SW480 (cell line): ENCODE results near the gene GALNTL6.

Experiments used
- DNase-seq: peaks from one replicate; pipeline ENCODE4 v3.0.0-alpha.2; 2016; ENCODE audit warnings: low spot score

GALNTL6 gene

DNA sequence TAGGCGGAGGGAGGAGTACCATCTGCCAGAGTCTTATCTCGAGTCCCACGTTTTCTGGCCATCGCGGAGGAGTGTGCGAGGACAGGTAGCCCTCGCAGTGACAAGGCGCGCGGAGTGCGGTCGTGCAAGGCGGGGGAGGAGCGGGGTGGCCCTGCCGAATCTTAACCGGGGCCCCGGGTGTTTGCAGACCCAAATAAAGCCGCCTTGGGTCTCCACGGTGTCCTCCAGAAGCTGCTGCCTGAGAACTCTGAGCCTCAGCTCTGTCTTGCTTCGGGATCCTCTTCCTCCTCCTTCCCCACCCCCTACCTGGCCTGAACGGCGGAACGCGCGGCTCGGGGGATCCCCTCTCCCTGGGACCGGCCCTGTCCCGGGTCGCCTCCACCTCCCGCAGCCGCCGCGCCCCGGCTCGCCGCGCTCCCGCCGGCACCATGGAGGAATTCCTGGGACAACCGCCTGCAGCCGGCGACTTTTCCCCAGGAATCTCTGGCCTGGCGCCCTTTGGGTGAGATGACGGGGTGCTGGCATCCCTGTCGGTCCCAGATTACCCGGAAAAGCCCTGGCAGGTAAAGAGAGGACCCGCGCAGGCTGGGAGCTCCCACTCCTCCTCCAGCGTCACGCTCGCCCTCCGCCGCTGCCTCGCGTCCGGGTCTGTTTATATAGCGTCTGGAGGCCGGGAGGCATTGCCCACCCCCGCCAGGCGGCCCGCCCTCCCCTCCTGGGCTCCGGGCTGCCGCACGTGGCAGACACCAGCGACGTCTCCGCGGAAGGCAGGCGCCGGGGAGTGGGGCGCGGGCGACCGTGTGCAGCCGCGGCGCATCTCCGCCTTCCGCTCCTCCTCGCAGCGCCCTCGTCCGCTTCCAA, at the start of gene GALNTL6:
Gene GALNTL6 (plus strand): TSS at position 740 of the 861 bp plus-strand sequence.
- DNase-seq = no peak

DNA sequence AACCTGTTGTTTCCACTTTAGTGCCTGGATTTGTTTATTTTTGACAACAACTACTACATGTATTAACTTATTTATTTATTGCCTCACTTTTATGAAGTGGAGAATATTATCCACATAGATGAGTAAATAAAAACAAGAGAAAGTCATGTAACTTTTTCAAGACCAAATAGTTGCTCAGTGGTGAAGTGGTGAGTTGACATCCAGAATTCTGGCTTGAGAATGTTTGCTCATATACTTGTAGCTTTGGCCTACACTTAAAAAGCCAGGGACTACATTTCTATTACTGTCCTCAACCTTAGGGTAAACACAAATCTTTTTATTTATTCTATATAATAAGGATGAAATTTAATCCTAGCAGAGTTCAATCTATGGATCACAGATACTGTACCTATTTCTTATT, 47.7 kb upstream of the GALNTL6 start:
- DNase-seq = no peak

DNA sequence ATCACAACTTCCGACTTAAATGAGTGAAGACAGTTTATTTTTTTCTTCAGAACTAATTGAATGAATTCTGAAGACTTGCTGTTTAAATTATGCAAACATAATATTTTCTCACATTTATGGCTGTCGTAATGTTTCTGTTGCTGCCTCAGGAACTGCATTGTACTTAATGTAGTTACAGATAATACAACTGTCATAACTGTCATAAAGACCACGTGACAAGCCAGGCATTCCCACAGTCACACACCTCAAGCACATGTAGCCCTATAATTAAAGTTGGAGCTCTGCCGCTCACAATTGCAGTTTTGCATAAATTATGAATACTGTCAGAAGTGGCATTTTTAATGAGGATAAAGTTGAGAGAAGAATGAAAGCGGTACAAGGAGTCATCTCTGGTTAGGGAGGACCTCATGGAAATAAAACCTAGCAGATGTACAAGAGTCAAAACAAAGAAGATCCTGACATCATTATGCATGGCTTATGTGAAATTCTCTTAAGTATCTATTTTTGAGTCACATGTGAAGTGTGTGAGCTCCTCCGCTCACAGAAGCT, 38.5 kb upstream of the GALNTL6 start:
- DNase-seq = no peak

DNA sequence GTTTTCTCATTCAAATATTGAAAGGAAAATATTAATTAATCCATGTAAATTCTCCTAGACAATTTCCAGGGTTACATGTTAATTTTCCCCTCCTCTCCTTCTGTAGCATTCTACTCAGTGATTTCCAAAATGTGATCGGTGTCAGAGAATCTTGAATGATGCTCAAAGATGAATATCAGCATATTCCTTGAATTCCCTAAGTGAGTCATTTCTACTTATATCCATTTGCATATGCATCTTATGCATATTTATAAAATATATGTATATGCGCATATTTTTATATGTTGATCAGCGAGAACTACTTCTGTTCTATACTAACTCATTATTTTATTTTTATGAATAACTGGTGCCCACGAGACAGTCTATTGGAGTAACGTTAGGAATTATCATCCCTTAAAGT, 33.9 kb upstream of the GALNTL6 start:
- DNase-seq = no peak

DNA sequence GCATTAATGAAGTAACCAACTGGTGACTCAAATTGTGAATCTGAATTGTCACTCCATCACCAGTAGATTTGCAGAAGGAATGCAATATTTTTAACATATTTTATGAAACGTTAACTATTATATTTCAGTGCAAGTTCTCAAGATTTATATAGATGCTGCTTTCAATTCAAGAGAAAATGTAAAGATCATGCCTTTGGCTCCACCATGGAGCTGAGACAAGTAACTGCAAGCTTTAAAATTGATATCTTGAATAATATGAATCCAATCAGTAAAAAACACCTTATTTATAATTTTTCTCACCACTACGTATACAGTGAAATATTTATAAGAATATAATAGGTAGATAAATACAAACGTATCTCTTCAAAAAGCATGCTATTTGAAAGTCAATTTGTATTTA, 27.8 kb upstream of the GALNTL6 start:
- DNase-seq = no peak

DNA sequence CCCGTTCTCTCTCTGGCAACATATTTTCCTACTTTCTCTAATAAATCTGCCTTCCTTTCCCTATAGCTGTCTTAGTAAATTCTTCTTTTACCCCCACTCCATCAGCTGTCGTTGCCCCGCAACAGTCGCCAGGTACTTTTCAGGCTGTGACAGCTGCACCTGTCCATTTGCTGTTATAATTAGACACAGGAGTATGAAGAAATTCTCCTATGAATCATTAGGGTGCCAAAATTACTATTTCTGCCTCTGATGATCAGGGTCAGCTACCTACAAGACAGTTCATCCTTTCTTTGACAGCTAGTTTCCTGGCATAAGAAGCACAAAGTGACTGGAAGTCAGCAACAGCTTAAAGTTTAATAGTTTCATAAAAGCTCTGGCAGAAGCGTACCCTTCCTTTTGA, 19.5 kb upstream of the GALNTL6 start:
- DNase-seq = no peak

DNA sequence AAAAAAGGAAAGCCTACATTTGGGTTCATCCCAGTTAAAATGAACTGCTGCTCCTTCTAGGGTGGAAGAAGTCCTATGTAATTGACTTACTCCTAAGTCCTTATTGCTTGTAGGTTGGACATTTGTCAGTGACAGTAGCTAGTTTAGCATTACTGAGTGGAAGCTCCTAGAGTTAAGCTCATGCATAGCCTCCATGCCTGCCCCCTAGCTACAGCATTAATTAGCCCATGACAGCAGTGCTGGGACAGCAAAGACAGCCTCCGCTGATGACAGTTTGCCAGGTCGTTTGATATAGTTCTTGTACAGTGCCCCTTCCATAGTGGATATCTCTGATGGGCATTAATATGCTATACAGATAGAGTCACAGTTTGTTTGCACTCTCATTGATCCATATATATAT, 18.7 kb upstream of the GALNTL6 start:
- DNase-seq = no peak

DNA sequence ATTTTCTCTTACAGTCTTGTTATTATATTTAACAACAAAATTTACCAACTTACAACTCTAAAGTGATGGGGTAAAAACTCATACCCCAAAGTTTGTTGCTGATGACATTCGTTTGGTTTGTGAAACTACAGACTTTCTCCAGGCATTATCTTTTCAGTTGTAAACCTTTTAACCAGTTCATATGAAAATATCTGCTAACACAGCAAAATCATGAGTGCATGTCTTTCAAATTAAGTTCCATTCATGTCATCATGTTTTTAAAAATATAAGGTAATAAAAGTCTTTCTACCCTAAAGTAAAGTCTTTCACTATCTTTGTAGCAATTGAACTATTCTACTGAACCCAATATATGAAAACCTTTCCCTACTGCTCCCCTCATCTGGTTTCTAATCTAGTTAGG, 3.4 kb upstream of the GALNTL6 start:
- no peak for DNase-seq

DNA sequence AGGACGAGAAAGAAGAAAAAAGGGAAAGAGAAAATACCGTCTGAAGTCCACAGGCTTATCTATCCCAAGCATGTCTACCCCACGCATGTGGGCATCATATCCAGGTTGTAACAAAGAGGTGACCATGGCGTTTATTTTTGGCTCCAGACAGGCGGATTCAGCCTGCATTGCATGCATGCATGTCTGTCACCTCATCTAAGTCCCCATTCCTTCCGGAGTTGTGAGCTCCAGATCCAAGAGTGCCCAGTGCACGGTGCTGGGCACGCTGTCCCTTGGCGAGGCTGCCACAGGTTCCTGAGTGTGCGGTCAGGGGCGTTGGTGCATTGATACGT, 905 bp upstream of the GALNTL6 start:
- DNase-seq = no peak

DNA sequence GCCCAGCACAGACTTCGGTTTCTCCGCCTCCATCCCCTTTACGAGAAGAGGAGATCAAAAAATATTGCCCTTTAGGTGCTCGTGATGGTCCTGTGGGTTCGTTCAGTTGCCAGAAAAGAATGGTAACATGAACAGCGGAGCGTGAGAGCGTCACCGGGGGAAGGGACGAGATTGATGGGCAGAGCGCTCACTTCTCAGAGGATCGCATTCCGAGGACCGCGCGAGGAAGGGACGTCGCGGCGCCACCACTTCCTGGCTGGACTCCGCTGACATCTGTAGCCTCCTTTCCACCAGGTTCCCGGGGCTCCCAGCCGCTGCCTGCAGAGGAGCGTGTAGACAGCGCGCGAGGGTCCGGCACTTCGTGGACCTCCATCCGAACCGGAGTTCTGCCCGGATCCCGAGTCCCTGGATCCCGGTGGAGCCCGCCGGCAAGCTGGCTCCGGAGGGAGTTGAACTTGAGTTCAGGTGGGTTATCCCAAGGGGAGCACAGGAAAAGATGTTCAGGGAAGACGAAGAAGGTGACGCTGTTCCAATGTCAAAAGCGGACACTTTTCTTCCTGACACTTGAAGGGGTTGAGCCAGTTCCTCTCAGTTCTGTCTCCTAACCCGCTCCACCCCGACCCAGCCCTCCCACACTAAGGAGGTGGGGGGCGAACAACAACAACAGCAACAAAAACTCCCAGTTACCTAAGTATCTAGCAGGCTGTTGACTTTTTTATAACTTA, 484 bp downstream of the GALNTL6 start:
- DNase-seq = no peak

DNA sequence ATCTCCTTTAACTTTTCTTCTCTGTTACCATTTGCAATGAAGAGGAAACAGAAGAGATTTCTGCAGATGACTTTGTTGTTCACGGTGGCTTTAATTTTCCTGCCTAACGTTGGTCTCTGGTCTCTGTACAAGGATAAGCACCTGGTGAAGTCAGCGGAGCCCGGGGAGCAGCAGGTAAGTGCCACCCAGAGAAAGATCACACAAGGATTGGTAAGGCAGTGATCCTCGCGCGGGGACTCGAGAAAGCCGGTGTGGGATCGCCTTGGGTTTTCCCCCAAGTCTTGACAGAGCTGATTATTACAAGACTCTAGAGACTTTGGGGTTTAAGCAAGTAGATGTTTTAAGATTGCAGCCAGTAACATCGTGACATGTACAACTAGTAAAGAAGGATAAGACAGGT, 1.3 kb downstream of the GALNTL6 start:
- no peak for DNase-seq

DNA sequence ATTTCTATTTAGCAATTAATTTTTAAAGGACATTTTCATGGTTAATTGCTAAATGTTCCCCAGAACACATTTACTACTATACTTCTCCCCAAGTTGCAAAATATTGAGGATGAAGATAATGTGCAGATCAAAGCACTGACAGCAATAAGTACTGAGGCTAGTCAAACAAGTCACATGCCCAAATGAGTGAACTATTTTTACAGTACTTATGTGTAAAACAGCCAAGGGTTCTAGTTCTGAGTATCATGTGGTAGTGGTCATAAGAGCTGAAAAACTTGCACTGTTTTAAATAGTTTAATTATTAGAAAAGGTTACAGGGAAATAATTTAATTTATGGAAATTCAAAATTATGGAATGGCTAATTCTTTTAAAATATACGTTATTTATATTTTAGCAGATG, 3.8 kb downstream of the GALNTL6 start:
- DNase-seq = no peak

DNA sequence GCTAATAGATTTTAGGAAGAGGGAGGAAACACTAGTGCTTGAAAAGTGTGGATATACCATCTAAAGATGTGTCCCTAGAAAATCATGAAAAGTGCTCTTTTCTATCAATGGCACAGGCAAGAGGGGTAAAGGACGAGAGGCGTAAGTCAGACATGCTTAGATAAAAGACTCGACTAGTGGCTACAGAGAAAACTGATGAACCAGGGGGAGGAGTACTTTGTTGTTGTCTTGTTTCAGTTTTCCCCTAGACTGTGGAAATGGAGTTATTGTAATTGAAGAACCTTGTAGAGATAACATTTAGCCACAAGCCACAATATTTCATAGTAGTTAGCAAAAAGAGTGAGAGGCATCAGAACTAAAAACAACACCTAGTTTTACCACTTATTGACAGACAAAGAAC, 21.4 kb downstream of the GALNTL6 start:
- DNase-seq = no peak

DNA sequence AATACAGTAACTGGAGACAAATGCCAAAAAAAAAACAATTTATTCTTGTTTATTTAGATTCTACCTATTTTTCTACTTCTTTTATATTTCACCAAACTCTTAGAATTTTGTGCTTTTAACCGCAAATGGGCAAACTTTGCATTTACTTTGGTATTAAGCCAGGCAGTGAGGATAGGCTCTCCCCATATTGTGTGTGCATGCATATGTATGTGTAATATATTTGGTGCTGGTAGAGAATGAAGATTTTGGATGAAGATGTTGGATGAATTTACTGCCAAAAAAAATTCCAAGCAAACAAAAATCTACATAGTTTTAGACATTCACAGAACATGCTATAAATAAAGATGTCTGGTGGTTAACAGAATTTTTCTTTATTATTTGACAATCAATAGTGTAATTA, 30.3 kb downstream of the GALNTL6 start:
- DNase-seq = no peak

DNA sequence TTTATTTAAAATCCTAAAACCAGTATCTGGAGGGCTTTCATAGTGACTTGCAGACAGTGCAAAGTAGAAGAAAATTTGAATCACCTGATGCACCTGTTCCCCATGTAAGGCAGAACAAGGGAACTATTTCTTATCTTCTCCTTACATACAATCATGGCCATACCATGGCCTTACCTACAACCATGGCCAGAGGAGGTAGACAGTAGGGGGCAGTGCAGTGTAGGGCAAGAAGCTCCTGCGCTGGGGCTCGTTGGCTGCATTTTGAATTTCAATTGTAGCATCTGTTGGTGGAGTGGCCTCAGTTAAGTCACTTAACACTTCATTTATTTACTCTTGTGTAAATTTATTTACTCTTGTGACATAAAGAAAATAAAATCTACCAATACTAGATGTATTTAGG, 33.0 kb downstream of the GALNTL6 start:
- DNase-seq = no peak

DNA sequence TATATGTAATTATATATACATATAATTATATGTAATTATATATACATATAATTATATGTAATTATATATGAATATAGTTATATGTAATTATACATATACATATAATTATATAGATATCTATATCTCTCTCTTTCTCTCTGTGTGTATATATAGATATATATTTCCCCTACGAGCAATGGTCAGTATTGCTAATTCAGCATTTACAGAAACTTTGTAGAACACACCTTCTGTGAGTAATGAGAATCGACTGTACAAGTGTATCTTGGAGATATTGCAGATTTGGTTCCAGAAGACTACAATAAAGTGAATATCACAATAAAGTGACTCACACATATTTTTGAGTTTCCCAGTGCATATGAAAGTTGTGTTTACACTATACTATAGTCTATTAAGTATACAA, 33.7 kb downstream of the GALNTL6 start:
- no peak for DNase-seq

DNA sequence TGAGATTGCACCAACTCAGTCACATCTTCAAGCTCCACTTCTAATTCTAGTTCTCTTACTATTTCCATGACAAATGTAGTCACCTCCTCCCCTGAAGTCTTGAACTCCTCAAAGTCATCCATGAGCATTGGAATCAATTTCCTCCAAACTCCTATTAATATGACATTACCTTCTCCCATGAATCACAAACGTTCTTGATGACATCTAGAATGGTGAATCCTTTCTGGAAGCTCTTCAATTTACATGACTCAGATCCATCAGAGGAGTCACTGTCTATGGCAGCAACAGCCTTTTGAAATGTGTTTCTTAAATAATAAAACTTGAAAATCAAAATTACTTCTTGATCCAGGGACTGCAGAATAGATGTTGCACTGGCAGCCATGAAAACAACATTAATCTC, 34.5 kb downstream of the GALNTL6 start:
- DNase-seq = no peak

DNA sequence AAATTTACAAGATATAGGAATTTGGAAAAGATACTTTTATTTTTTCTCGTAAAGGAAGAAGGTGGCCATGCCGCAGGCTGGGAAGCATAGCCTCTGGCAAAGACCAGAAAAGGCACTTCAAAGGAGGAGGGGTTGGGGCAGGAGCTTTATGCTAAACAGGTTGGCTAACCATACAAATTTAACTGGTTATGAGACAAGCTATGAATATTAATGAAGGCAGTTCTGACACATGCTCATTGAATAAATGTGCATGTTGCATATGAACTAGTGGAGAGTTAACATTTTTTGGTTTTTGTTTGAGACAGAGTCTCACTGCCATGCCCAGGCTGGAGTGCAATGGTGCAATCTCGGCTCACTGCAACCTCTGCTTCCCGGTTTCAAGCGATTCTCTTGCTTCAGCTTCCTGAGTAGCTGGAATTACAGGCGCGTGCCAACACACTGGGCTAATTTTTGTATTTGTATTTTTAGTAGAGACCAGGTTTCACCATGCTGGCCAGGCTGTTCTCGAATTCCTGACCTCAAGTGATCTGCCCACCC, 36.5 kb downstream of the GALNTL6 start:
- no peak for DNase-seq

DNA sequence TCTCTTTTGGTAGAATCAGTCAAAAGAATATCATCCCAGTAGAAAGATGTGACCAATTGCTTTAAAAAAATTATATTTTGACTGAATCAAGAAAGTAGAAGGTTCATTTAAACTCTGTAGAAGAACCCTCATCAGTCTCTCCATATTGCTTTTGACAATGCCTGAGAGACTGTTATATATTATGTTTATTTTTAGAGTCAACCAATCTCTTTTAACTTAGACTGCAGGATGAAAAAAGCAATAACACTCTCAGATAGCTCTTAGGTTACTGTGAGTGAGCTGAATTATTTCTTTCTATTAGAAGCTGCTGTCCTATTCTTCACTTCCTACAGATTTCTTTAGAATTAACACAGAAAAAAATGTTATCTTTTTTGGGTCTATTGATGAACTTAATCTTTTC, 38.1 kb downstream of the GALNTL6 start:
- no peak for DNase-seq

DNA sequence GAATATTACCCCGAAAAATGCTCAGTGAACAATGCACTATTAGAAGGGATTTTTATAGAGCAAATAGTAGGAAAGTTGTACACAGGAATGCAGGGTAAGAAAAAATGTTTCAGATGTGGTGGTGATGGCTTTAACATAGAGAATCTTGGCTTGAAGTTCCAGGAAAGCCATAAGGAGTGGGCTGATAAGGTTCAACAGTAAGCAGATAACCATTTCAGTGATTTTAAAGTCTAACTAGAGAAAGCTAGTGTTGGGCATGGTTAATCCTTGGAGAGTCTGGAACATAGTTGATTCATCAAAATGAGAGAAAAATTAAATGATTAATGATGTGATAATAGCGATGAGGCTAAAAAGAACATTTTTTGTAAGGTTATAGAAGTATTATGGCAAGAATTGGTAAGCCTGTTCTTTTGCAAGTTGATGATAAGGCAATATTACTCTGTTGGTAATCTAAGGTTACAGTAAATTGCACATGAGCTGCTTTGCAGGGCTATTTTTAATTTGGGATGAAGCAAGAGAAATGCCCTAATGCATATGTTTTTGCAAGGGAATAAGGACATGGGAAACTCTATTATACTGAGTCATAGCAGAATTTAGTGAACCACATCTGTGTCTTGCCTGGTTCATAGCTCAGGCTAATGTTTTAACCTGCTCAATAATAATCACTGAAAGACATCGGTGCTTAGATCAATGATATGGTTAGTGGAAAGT, 44.3 kb downstream of the GALNTL6 start:
- no peak for DNase-seq

DNA sequence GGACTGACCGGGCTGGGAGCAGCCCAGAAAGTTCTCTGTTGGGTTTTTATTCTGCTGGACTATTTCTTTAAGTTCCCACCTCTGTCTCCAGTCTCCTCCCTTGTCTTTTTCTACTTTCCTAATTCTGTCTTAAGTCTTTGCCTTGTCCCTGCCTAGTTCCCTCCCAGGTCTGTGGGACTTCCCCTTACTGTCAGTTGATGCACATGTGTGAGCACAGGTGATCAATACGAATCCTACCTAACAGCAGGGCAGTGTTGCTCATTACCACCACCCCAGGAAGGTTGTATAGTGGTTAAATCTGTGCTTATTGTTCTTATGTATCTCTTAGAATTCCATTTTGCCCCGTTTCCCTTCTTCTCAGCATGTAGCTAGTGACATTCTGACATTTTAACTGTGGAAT, 62.1 kb downstream of the GALNTL6 start:
- DNase-seq = no peak

DNA sequence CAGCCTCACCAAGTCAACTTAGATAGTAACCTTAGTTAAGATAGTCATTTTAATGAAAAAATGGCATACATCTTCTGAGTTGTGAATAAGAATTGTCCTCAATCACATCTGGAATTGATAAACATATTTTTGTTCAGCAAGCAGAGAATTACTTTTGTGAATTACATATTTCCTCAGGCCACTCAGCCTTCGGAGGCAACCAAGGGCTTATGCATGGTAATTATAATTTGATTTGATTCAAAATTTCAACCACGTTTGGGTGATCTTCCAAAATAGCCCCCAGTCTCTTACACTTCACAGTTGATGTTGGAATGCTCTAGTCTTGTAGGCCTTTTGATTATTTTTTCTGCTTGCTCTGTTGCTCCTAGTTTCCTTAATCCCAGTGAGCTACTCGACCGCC, 63.4 kb downstream of the GALNTL6 start:
- DNase-seq = no peak

DNA sequence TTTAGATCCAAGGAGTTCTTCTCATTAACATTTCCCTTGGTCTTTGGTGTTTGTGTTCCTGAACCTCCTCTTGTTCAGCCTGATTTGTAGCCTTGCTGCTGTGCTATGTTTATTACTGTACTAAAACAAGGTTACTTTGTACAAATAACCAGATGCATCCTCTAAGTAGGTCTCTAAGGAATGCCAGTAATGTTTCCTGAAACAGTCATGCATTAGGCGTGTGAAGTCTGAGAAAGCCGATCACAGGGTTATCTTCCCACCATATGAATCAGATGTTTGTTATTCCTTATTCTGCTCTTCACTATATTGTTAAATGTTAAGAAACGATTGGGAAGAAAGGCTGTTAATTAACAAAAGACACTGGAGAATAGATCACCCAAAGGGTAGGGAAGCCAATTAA, 66.9 kb downstream of the GALNTL6 start:
- no peak for DNase-seq
